ENCODE data around the gene RELA.

The RELA gene

GRCh38 chr11:65698205-65698604, 35.5 kb upstream of the RELA start:
- Histone ChIP-seq H2BK15ac (ENCODE audit: low read depth, poor library complexity, severe bottlenecking) (no peak overlapping the region), H3K79me1 (replicated peaks; ENCODE audit: low read length, poor library complexity, severe bottlenecking) (no peaks in the 10 kb centered on the region), H3K23ac (ENCODE audit: low read length in 2 of 2) (no peak overlapping the region), H3K4me2 (ENCODE audit: low read length, poor library complexity, severe bottlenecking) (no peak overlapping the region), H3K9ac (ENCODE audit: low read length) (no peak overlapping the region), H4K8ac (ENCODE audit: low read length) (no peak overlapping the region), H3K4me3 (ENCODE audit: insufficient read depth in 1 of 2, low read depth in 1 of 2, low read length in 2 of 2) (no peak overlapping the region), H3K14ac (ENCODE audit: low read length in 2 of 2) (no peak overlapping the region), H2AFZ (ENCODE audit: low read depth, low read length) (no peak overlapping the region), H3K9me3 (ENCODE audit: control insufficient read depth, low read length) (no peaks in the 10 kb centered on the region), H2BK120ac (ENCODE audit: low read depth, low read length) (no peak overlapping the region), H4K91ac (ENCODE audit: low read length) (no peak overlapping the region), H2BK12ac (ENCODE audit: low read length in 2 of 2) (no peak overlapping the region), H3K4ac (ENCODE audit: low read depth in 1 of 2, low read length in 2 of 2) (no peak overlapping the region), H2AK5ac (ENCODE audit: low read length, severe bottlenecking) (no peak overlapping the region), H2BK5ac (ENCODE audit: low read depth, low read length, poor library complexity, severe bottlenecking) (no peak overlapping the region), H3K27me3 (ENCODE audit: control insufficient read depth in 1 of 2, insufficient read depth in 1 of 2, low read length in 2 of 2) (peaks cover 25 to 32% of the 10 kb centered on the region in 2 experiments), H3K4me1 (ENCODE audit: control insufficient read depth, insufficient read depth, low read depth, low read length) (no peaks in the 10 kb centered on the region), H3K36me3 (ENCODE audit: control insufficient read depth in 1 of 2, insufficient read depth in 2 of 2, low read depth in 1 of 2, low read length in 2 of 2) (no peaks in the 10 kb centered on the region), H3K18ac (ENCODE audit: low read depth in 1 of 2, low read length in 2 of 2) (no peak overlapping the region), H3K27ac (ENCODE audit: low read length, poor library complexity, severe bottlenecking) (no peak overlapping the region)
- no peak for DNase-seq
- WGBS, result 67% methylated on average over 8 of the region's 8 CpGs

GRCh38 chr11:65696802-65697552, 34.3 kb upstream of the RELA start:
- Histone ChIP-seq H2AK5ac (ENCODE audit: low read length, severe bottlenecking) (no peak overlapping the region), H4K8ac (ENCODE audit: low read length) (peak overlapping the region; percentile 6), H3K36me3 (ENCODE audit: control insufficient read depth in 1 of 2, insufficient read depth in 2 of 2, low read depth in 1 of 2, low read length in 2 of 2) (no peaks in the 10 kb centered on the region), H3K4ac (ENCODE audit: low read depth in 1 of 2, low read length in 2 of 2) (no peak overlapping the region), H3K18ac (ENCODE audit: low read depth in 1 of 2, low read length in 2 of 2) (no peak overlapping the region), H3K79me1 (replicated peaks; ENCODE audit: low read length, poor library complexity, severe bottlenecking) (no peaks in the 10 kb centered on the region), H3K9ac (ENCODE audit: low read length) (no peak overlapping the region), H2BK15ac (ENCODE audit: low read depth, poor library complexity, severe bottlenecking) (no peak overlapping the region), H2AFZ (ENCODE audit: low read depth, low read length) (no peak overlapping the region), H3K4me1 (ENCODE audit: control insufficient read depth, insufficient read depth, low read depth, low read length) (no peaks in the 10 kb centered on the region), H3K27ac (ENCODE audit: low read length, poor library complexity, severe bottlenecking) (no peak overlapping the region), H3K14ac (ENCODE audit: low read length in 2 of 2) (no peak overlapping the region), H2BK12ac (ENCODE audit: low read length in 2 of 2) (no peak overlapping the region), H3K4me2 (ENCODE audit: low read length, poor library complexity, severe bottlenecking) (no peak overlapping the region), H3K4me3 (ENCODE audit: insufficient read depth in 1 of 2, low read depth in 1 of 2, low read length in 2 of 2) (no peak overlapping the region), H2BK120ac (ENCODE audit: low read depth, low read length) (no peak overlapping the region), H4K91ac (ENCODE audit: low read length) (no peak overlapping the region), H3K27me3 (ENCODE audit: control insufficient read depth in 1 of 2, insufficient read depth in 1 of 2, low read length in 2 of 2) (peaks cover 25 to 29% of the 10 kb centered on the region in 2 experiments), H2BK5ac (ENCODE audit: low read depth, low read length, poor library complexity, severe bottlenecking) (no peak overlapping the region), H3K9me3 (ENCODE audit: control insufficient read depth, low read length) (no peaks in the 10 kb centered on the region), H3K23ac (ENCODE audit: low read length in 2 of 2) (no peak overlapping the region)
- DNase-seq, result no peak
- WGBS, result 82% methylated on average over 5 of the region's 5 CpGs

- Histone ChIP-seq H3K4ac (ENCODE audit: low read depth in 1 of 2, low read length in 2 of 2) (no peak overlapping the region), H2BK12ac (ENCODE audit: low read length in 2 of 2) (no peak overlapping the region), H3K4me1 (ENCODE audit: control insufficient read depth, insufficient read depth, low read depth, low read length) (no peaks in the 10 kb centered on the region), H3K14ac (ENCODE audit: low read length in 2 of 2) (no peak overlapping the region), H2BK15ac (ENCODE audit: low read depth, poor library complexity, severe bottlenecking) (no peak overlapping the region), H3K23ac (ENCODE audit: low read length in 2 of 2) (no peak overlapping the region), H3K18ac (ENCODE audit: low read depth in 1 of 2, low read length in 2 of 2) (no peak overlapping the region), H2BK120ac (ENCODE audit: low read depth, low read length) (no peak overlapping the region), H3K27ac (ENCODE audit: low read length, poor library complexity, severe bottlenecking) (no peak overlapping the region), H3K36me3 (ENCODE audit: control insufficient read depth in 1 of 2, insufficient read depth in 2 of 2, low read depth in 1 of 2, low read length in 2 of 2) (no peaks in the 10 kb centered on the region), H3K27me3 (ENCODE audit: control insufficient read depth in 1 of 2, insufficient read depth in 1 of 2, low read length in 2 of 2) (peaks cover 25 to 29% of the 10 kb centered on the region in 2 experiments), H3K4me2 (ENCODE audit: low read length, poor library complexity, severe bottlenecking) (no peak overlapping the region), H3K9me3 (ENCODE audit: control insufficient read depth, low read length) (no peaks in the 10 kb centered on the region), H2AFZ (ENCODE audit: low read depth, low read length) (no peak overlapping the region), H2BK5ac (ENCODE audit: low read depth, low read length, poor library complexity, severe bottlenecking) (no peak overlapping the region), H2AK5ac (ENCODE audit: low read length, severe bottlenecking) (no peak overlapping the region), H3K9ac (ENCODE audit: low read length) (no peak overlapping the region), H3K4me3 (ENCODE audit: insufficient read depth in 1 of 2, low read depth in 1 of 2, low read length in 2 of 2) (no peak overlapping the region), H4K91ac (ENCODE audit: low read length) (no peak overlapping the region), H4K8ac (ENCODE audit: low read length) (no peak overlapping the region), H3K79me1 (replicated peaks; ENCODE audit: low read length, poor library complexity, severe bottlenecking) (no peaks in the 10 kb centered on the region)
- 80% methylated on average over 12 of the region's 12 CpGs for WGBS
- DNase-seq, result no peak
Observed at GRCh38 chr11:65695459-65696241, 32.9 kb upstream of the RELA start.

- Histone ChIP-seq H4K91ac (ENCODE audit: low read length) (no peak overlapping the region), H3K4me2 (ENCODE audit: low read length, poor library complexity, severe bottlenecking) (no peak overlapping the region), H3K23ac (ENCODE audit: low read length in 2 of 2) (no peak overlapping the region), H3K14ac (ENCODE audit: low read length in 2 of 2) (no peak overlapping the region), H2BK5ac (ENCODE audit: low read depth, low read length, poor library complexity, severe bottlenecking) (no peak overlapping the region), H3K9me3 (ENCODE audit: control insufficient read depth, low read length) (no peaks in the 10 kb centered on the region), H2AFZ (ENCODE audit: low read depth, low read length) (no peak overlapping the region), H2BK120ac (ENCODE audit: low read depth, low read length) (no peak overlapping the region), H4K8ac (ENCODE audit: low read length) (peak overlapping the region; percentile 41), H3K4me1 (ENCODE audit: control insufficient read depth, insufficient read depth, low read depth, low read length) (no peaks in the 10 kb centered on the region), H3K4ac (ENCODE audit: low read depth in 1 of 2, low read length in 2 of 2) (no peak overlapping the region), H2BK12ac (ENCODE audit: low read length in 2 of 2) (no peak overlapping the region), H3K27me3 (ENCODE audit: control insufficient read depth in 1 of 2, insufficient read depth in 1 of 2, low read length in 2 of 2) (peaks cover 6 to 16% of the 10 kb centered on the region in 2 experiments), H3K4me3 (ENCODE audit: insufficient read depth in 1 of 2, low read depth in 1 of 2, low read length in 2 of 2) (no peak overlapping the region), H3K27ac (ENCODE audit: low read length, poor library complexity, severe bottlenecking) (no peak overlapping the region), H3K18ac (ENCODE audit: low read depth in 1 of 2, low read length in 2 of 2) (no peak overlapping the region), H3K9ac (ENCODE audit: low read length) (no peak overlapping the region), H2BK15ac (ENCODE audit: low read depth, poor library complexity, severe bottlenecking) (no peak overlapping the region), H3K36me3 (ENCODE audit: control insufficient read depth in 1 of 2, insufficient read depth in 2 of 2, low read depth in 1 of 2, low read length in 2 of 2) (no peaks in the 10 kb centered on the region), H3K79me1 (replicated peaks; ENCODE audit: low read length, poor library complexity, severe bottlenecking) (no peaks in the 10 kb centered on the region), H2AK5ac (ENCODE audit: low read length, severe bottlenecking) (no peak overlapping the region)
- DNase-seq, result no peak
- WGBS, result 84% methylated on average over 11 of the region's 11 CpGs
Observed at GRCh38 chr11:65692367-65692766, 29.7 kb upstream of the RELA start.
